GM21526 (cell line): ENCODE data around the gene CAPN5.

Source experiments
- ATAC-seq: cut with Tn5 transposase; IDR thresholded peaks from one replicate; pipeline ENCODE4 v1.9.1; 2021; ENCODE audit warnings: moderate library complexity; ENCODE audit not compliant: unreplicated experiment, low FRiP score

CAPN5 gene

GRCh38 chr11:77127920-77128691 lies 61.3 kb downstream of the CAPN5 start, which contains the start of gene MYO7A:
MYO7A (plus strand) TSS chr11:77128246; CDS start chr11:77130635, 2,389 bp downstream.
- ATAC-seq: no peak

- ATAC-seq: no peak
Measured at GRCh38 chr11:77129069-77129841, 62.5 kb downstream of the CAPN5 start.

GRCh38 chr11:77129842-77130756 lies 63.3 kb downstream of the CAPN5 start:
- no peak for ATAC-seq

- ATAC-seq: no peak
Measured at GRCh38 chr11:77130763-77131513, 64.2 kb downstream of the CAPN5 start.

- ATAC-seq: no peak
Measured at GRCh38 chr11:77131560-77131959, 64.8 kb downstream of the CAPN5 start.

- ATAC-seq: no peak
Measured at GRCh38 chr11:77135069-77135468, 68.3 kb downstream of the CAPN5 start.

GRCh38 chr11:77136074-77136473 lies 69.3 kb downstream of the CAPN5 start:
- no peak for ATAC-seq

- no peak for ATAC-seq
Measured at GRCh38 chr11:77136784-77137420, 70.1 kb downstream of the CAPN5 start.

- ATAC-seq: no peak
Measured at GRCh38 chr11:77137421-77137820, 70.7 kb downstream of the CAPN5 start.

GRCh38 chr11:77138106-77138649 lies 71.4 kb downstream of the CAPN5 start:
- no peak for ATAC-seq

GRCh38 chr11:77139201-77139600 lies 72.4 kb downstream of the CAPN5 start:
- no peak for ATAC-seq

- ATAC-seq: no peak
Measured at GRCh38 chr11:77140231-77140851, 73.6 kb downstream of the CAPN5 start.

- no peak for ATAC-seq
Measured at GRCh38 chr11:77141034-77141433, 74.3 kb downstream of the CAPN5 start.

- no peak for ATAC-seq
Measured at GRCh38 chr11:77141475-77141874, 74.7 kb downstream of the CAPN5 start.

GRCh38 chr11:77142091-77142975 lies 75.6 kb downstream of the CAPN5 start:
- no peak for ATAC-seq

GRCh38 chr11:77143405-77144020 lies 76.7 kb downstream of the CAPN5 start:
- no peak for ATAC-seq

GRCh38 chr11:77144196-77144856 lies 77.6 kb downstream of the CAPN5 start:
- ATAC-seq: no peak
